WI38 (cell line): Measurements from ENCODE around the gene HOXD12.

Experiments used
- H3K4me3 ChIP-seq: 2 replicates; pipeline ENCODE4 v1.5.1; 2011; ENCODE audit warnings: low read depth, mild to moderate bottlenecking, control low read depth, low read length
- CTCF ChIP-seq: IDR thresholded peaks from 2 replicates; pipeline ENCODE4 v1.5.1; 2012; ENCODE audit warnings: low read depth, mild to moderate bottlenecking, control low read depth, low read length

The HOXD12 gene

GRCh38 chr2:176147800-176148496 is 48.4 kb downstream of the HOXD12 start:
- TF ChIP-seq CTCF, result no peak
- no peak overlapping the region for H3K4me3 ChIP-seq

GRCh38 chr2:176148751-176149421 is 49.3 kb downstream of the HOXD12 start:
- no peak overlapping the region for H3K4me3 ChIP-seq
- TF ChIP-seq CTCF, result no peak

GRCh38 chr2:176149481-176149938 is 49.9 kb downstream of the HOXD12 start:
- H3K4me3 ChIP-seq, result no peak overlapping the region

GRCh38 chr2:176149939-176150583 is 50.5 kb downstream of the HOXD12 start:
- no peak for TF ChIP-seq CTCF
- H3K4me3 ChIP-seq, result no peak overlapping the region

More at GRCh38 chr2:176149481-176149938, 49.9 kb downstream of the HOXD12 start:
- no peak for TF ChIP-seq CTCF

- no peak for TF ChIP-seq CTCF
- no peak overlapping the region for H3K4me3 ChIP-seq
These were observed 51.2 kb downstream of the HOXD12 start for GRCh38 chr2:176150584-176151441.

GRCh38 chr2:176151442-176152287 is 52.1 kb downstream of the HOXD12 start, which contains the start of gene HOXD4:
Gene HOXD4 (plus strand): TSS chr2:176151550. CDS start chr2:176151634, 84 bp downstream.
- no peak for TF ChIP-seq CTCF
- H3K4me3 ChIP-seq, result no peak within 1 kb of the TSS
